Epidermal melanocyte (primary cell): ENCODE data around the gene ST7.
"Not testable (repeated sequence)": the region's sequence is repeated elsewhere in the genome, so short reads cannot be mapped to it uniquely, and the experiment has no call there.

Experiments used
- DNase-seq: peaks from one replicate; pipeline ENCODE4 v3.0.0; 2011; ENCODE audit warnings: low spot score; ENCODE audit not compliant: insufficient read length

The ST7 gene

DNA sequence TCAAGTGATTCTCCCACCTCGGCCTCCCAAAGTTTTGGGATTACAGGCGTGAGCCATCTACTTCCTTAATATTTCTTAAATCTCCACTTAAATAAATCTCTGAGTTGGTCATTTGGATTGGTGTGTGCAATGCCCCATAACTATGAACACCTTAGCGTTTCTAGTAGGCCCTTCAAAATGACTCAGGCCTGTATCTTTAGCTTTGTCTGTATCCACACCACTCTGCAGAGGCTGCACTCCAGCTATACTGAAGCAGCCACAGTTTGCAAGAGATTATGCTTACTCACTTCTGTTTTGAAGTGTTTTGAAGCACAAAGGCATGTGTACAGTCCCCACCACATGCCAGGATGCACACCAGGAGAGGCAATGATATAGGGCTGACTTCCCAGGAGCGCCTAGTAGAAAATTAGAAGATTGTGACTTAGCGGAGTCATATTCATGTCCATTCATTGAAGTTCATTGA lies 2.4 kb upstream of the ST7 start:
- no peak for DNase-seq

- no peak for DNase-seq
Observed at GRCh38 chr7:116951366-116952292, 1.7 kb upstream of the ST7 start.

- no peak for DNase-seq
Observed at GRCh38 chr7:116952635-116953371, 498 bp upstream of the ST7 start.

DNA sequence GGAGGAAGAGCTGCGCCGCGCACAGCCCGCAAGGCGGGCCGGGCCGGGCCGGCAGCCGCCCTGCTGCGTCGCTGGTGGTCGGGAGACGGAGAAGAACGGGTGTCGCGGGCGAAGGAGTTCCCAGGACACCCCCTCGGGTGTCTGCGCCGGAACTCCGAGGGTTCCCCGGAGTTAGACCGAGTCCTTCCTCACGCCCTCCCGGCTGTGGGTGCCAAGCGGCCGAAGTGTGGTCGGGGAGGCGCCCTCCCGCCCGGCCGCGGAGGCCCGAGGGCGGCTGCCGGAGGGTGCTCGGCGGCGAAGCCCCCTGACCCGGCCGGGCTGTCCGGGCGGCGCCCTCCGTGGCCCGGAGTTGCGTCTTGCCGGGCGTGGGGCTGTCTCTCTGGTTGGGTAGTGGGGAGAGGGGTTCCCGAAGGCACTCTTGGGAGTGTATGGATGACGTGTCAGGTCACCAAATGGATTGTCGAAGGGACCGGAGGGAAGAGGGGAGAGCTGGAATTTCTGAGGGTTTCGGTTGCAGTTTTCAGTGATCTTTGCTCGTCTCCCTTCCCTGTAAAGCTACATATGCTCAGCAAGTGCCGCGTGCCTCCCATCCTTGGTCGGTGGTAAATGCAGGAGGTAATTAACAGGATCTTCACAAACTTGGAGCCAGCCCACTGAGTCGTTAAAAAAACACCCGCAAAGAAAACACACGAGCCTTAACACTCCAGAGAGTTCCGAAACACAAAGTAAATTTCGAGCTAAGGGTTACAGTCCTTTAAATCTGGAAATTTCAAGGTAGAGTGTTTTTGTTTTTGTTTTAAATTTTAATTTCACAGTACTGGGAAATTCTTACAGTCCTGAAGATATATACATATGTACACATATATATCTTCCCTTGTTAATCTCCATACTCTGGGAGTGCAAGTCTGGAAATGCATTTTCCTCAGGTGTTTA lies 871 bp downstream of the ST7 start:
- peak; percentile 45 for DNase-seq

- no peak for DNase-seq
Observed at GRCh38 chr7:116955340-116955739, 2.0 kb downstream of the ST7 start.

GRCh38 chr7:116955801-116956476 lies 2.6 kb downstream of the ST7 start:
- no peak for DNase-seq

DNA sequence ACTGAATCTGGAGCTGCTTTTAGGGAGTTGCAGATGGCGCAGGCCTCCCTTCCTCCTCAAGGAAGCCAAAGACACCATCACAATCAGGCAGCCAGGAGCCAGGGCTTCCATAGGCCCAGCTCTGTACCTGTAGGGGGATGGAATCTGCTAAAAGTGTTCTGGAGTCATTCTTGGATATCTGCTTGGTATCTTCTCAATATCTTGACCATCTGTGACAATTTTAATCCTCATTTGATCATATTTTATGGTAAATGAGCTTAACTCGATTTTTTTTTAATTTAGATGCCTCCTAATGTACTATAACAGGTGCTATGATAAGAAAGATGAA lies 3.1 kb downstream of the ST7 start:
- DNase-seq, result no peak

DNA sequence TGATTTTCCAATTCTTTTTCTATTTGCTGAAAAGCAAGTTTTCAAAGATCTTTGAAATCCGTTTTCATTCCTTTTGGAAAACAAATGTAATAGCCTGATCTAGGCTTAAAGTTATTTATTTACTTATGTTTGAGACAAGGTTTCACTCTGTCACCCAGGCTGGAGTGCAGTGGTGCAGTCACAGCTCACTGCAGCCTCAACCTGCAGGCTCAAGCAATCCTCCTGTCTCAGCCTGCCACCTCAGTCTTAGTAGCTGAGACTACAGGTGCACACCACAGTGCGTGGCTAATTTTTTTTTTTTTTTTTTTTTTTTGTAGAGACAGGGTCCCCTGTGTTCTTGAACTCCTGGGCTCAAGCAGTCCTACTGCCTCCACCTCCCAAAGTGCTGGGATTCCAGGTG lies 4.6 kb downstream of the ST7 start:
- DNase-seq, result no peak

DNA sequence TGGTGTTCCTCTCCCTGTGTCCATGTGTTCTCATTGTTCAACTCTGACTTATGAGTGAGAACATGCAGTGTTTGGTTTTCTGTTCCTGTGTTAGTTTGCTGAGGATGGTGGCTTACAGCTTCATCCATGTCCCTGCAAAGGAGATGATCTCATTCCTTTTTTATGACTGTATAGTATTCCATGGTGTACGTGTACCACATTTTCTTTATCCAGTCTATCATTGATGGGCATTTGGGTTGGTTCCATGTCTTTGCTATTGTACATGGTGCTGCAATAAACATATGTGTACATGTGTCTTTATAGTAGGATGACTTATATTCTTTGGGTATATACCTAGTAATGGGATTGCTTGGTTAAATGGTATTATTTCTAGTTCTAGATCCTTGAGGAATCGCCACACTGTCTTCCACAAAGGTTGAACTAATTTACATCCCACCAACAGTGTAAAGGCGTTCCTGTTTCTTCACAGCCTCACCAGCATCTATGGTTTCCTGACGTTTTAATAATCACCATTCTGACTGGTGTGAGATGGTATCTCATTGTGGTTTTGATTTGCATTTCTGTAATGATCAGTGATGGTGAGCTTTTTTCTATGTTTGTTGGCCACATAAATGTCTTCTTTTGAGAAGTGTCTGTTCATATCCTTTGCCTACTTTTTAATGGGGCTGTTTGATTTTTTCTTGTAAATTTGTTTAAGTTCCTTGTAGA lies 8.8 kb downstream of the ST7 start:
- not testable (repeated sequence) for DNase-seq

DNA sequence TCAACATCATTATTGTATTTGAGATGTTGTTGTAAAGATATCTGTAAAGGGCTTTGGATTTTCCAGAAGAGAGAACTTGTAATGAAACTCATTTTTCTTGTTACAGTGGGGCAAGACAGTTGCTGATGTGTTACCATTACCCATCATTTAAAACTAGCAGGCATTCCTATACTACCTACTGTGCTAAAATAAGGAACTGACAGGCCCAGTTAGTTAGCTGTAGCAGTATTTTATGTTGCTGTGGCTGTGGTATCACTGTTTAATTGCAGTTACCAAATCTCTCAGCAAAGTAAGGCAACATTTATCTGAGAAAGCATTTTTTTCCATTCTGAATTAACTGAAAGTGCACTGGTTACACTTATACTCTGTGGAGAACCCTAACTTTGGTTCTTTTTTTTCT lies 9.9 kb downstream of the ST7 start:
- no peak for DNase-seq

- DNase-seq, result no peak
Observed at GRCh38 chr7:116966601-116967000, 13.3 kb downstream of the ST7 start.

DNA sequence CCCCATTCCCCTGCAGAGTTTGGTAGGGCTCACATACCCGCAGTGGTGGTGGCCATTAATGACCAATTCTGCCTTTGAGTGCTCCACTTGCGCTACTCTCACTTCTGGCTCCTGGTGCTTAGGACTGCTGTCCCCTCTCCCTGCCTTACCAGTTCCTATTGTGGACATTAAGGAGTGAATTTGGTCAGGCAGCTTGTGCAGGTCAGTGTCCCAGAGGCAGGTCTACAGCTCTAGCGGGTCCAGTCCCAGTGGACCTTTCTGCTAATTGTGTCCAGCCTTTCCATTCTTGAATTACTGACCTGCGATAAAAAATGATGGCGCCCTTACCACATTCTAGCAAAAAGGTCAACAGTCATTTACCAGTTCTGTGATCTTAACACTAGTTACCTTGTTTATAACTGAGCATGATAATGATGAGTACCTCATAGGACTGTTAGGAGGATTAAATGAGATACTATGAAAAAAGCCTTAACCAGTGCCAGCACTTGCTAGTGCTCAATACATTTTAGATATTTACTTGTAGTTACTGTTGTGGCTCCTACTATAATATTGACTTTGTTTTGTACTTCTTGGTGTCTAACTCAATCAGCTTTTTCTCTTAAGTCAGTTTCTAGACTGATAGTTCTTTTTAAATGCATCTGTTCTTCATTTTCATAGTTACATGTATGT lies 14.1 kb downstream of the ST7 start:
- DNase-seq, result no peak

DNA sequence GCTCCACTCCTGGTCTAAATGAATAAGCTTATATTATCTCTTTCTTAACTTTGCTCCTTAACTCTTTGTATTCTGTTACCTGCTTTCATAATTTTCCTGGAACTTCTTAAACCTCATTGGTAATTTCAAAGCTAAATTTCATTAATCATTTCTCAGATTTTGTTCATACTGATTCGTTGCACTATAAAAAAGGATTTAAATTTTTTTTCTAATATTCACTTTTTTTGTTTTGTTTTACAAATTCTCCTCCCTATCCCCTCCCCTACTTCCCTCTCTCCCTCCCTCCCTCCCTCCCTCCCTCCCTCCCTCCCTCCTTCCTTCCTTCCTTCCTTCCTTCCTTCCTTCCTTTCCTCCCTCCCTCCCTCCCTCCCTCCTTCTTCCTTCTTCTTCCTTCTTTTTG lies 14.7 kb downstream of the ST7 start:
- DNase-seq, result no peak

DNA sequence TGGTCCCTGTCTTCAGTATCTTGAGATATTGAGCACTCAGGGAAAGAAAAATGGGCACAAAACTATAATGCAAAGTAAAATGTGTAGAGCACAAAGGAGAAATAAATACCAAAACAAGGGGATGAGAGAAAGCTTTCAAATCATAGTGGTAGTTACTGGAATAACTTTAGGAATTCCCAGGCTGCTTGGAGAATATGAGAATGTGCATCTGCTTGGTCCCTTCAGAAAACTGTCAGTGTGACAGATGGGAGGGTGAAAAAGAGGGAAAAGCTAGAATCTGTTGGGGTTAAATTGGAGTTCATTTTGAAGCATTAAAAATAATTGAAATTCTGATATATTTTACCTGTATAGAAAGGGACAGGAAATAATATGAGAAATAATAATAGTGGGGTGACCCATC lies 15.3 kb downstream of the ST7 start:
- DNase-seq, result no peak

DNA sequence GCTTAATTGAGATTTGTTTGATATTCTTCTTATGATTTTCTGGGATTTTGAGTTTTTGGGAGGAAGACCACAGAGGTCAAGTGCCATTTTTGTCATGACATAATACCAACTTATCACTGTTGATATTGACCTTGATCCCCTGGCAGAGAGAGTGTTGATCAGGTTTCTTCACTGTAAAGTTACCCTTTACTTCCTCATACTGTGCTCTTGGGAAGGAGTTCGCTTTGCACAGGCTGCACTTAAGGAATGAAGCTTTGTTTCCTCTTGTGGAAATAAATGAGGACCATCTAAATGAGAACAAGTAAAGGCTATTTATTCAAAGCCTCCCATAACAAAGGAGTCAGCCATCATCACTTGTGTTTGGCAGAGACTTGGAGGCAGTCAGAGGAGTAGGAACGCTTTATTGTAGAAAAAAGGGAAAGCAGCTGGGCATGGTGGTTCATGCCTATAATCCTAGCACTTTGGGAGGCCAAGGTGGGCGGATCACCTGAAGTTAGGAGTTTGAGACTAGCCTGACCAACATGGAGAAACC lies 16.1 kb downstream of the ST7 start:
- DNase-seq, result no peak

GRCh38 chr7:116970238-116970910 lies 17.1 kb downstream of the ST7 start:
- no peak for DNase-seq

GRCh38 chr7:116971153-116971552 lies 17.9 kb downstream of the ST7 start:
- DNase-seq, result not testable (repeated sequence)

GRCh38 chr7:116971869-116972268 lies 18.6 kb downstream of the ST7 start:
- DNase-seq, result no peak

DNA sequence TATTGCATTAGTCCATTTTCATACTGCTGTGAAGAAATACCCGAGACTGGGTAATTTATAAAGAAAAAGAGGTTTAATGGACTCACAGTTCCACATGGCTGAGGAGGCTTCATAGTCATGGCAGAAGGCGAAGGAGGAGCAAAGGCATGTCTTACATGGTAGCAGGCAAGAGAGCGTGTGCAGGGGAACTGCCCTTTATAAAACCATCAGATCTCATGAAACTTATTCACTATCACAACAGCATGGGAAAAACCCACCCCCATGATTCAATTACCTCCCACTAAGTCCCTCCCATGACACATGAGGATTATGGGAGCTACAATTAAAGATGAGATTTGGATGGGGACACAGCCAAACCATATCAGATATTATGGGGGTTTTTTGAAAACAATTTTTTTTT lies 21.7 kb downstream of the ST7 start:
- DNase-seq, result not testable (repeated sequence)
